ENCODE measurements around the gene CTNNA2.

DNA sequence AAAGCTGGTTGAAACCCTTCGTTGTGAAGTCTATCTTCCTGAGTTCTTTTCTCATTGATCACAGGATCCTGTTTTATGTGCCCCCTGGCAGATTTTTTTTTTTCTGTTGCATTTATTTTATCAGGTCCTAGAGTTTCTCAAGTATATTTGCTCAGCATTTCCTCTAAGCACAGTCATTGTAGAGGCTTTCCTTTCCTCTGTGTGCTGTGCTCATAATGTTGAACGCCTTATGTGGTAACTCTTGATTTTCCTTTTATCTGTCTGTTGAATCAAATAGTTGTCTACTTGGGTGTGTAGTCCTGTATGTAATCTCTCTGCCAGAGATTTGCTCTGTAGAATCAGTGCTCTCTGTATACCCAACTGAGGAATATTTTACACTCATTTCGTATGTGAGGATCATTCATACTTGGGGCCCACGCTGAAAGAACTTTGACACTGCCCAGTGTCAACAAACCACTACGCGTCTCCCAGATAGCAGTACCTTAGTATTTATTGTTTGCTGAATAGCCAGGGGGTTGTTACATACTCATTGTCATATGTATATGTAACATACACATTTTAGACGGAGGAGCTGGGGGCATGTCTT, 118.2 kb downstream of the CTNNA2 start:
- TF ChIP-seq, protein P1, sequence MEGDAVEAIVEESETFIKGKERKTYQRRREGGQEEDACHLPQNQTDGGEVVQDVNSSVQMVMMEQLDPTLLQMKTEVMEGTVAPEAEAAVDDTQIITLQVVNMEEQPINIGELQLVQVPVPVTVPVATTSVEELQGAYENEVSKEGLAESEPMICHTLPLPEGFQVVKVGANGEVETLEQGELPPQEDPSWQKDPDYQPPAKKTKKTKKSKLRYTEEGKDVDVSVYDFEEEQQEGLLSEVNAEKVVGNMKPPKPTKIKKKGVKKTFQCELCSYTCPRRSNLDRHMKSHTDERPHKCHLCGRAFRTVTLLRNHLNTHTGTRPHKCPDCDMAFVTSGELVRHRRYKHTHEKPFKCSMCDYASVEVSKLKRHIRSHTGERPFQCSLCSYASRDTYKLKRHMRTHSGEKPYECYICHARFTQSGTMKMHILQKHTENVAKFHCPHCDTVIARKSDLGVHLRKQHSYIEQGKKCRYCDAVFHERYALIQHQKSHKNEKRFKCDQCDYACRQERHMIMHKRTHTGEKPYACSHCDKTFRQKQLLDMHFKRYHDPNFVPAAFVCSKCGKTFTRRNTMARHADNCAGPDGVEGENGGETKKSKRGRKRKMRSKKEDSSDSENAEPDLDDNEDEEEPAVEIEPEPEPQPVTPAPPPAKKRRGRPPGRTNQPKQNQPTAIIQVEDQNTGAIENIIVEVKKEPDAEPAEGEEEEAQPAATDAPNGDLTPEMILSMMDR (IDR thresholded peaks at IDR 0.05) = no peak
- TF ChIP-seq POLR2A (IDR thresholded peaks at IDR 0.05) = no peak
